T-helper 1 cell treated with Interleukin-12 subunit alpha and Interleukin-12 subunit beta and Interleukin-4 antibody, amounts not matched to agents 30 μg/mL and 1 μg/mL, for 36 hours (primary cell): ENCODE results near the gene FAM13B.
"Not testable (repeated sequence)": the region's sequence is repeated elsewhere in the genome, so short reads cannot be mapped to it uniquely, and the experiment has no call there.

Experiments used
- H3K27ac Mint-ChIP-seq: one replicate; pipeline ENCODE4 v1.8.0; 2021; ENCODE audit warnings: mild to moderate bottlenecking, mixed read lengths
- H3K27me3 Mint-ChIP-seq: one replicate; pipeline ENCODE4 v1.8.0; 2021; ENCODE audit warnings: low read depth, mixed read lengths
- H3K36me3 Mint-ChIP-seq: one replicate; pipeline ENCODE4 v1.8.0; 2021; ENCODE audit warnings: low read depth, mixed read lengths
- H3K4me1 Mint-ChIP-seq: one replicate; pipeline ENCODE4 v1.8.0; 2021; ENCODE audit warnings: low read depth, mixed read lengths
- H3K4me3 Mint-ChIP-seq: one replicate; pipeline ENCODE4 v1.8.0; 2021; ENCODE audit warnings: mild to moderate bottlenecking, moderate library complexity, mixed read lengths
- H3K9me3 Mint-ChIP-seq: one replicate; pipeline ENCODE4 v1.8.0; 2021; ENCODE audit warnings: mixed read lengths

Gene FAM13B

DNA sequence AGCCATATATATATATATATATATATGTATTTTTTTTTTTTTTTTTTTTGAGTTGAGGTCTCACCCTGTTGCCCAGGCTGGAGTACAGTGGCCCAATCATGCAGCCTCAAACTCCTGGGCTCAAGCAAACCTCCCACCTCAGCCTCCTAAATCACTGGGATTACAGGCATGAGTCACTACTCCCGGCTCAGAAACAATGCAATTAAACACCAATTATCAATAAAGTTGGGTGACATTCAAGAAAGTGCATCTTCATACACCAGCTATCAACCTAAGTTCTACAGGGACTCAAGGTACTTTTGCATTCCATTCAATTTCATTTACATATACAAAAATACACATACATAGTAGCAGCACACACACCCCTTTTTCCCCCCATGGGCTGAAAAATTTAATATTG is 7.6 kb downstream of the FAM13B start:
- peaks cover 14% of the 10 kb centered on the region for H3K36me3 Mint-ChIP-seq
- no peaks in the 10 kb centered on the region for H3K9me3 Mint-ChIP-seq
- H3K4me1 Mint-ChIP-seq = peaks cover 41% of the 10 kb centered on the region
- H3K27me3 Mint-ChIP-seq = no peaks in the 10 kb centered on the region
- H3K4me3 Mint-ChIP-seq = no peak overlapping the region
- no peak overlapping the region for H3K27ac Mint-ChIP-seq

DNA sequence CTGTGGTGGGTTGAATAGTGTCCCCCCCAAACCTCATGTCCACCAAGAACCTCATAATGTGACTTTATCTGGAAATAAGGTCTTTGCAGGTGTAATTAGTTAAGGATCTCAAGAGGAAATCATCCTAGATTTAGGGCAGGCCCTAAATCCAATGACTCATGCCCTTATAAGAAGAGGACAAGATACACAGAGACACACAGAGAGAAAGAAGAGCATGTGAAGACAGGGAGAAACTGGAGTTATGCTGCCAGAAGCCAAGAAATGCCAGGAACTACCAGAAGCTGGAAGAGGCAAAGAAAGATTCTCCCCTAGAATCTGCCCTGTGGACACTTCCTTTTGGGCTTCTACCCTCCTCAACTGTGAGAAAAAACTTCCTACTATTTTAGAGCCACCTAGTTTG is 8.8 kb downstream of the FAM13B start:
- no peak overlapping the region for H3K4me3 Mint-ChIP-seq
- no peaks in the 10 kb centered on the region for H3K27me3 Mint-ChIP-seq
- no peak overlapping the region for H3K27ac Mint-ChIP-seq
- H3K36me3 Mint-ChIP-seq = peaks cover 12% of the 10 kb centered on the region
- peaks cover 32% of the 10 kb centered on the region for H3K4me1 Mint-ChIP-seq
- no peaks in the 10 kb centered on the region for H3K9me3 Mint-ChIP-seq

DNA sequence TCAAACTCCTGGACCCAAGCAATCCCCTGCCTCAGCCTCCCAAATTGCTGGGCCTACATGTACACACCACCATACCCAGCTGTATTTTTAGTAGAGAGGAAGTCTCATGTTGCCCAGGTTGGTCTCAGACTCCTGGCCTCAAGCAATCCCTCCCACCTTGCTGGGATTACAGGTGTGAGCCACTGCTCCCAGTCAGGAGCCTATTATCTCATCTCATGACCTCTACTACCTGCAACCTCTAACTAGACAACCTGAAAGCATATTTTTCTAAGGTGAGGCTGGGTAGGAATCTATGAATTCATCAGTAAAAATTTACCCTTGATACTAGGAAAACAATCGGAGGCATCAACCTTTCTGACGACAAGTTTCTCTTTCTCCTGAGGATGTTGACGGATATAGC is 10.0 kb downstream of the FAM13B start:
- no peaks in the 10 kb centered on the region for H3K9me3 Mint-ChIP-seq
- H3K4me1 Mint-ChIP-seq = peaks cover 28% of the 10 kb centered on the region
- H3K27me3 Mint-ChIP-seq = no peaks in the 10 kb centered on the region
- H3K36me3 Mint-ChIP-seq = peaks cover 14% of the 10 kb centered on the region
- H3K4me3 Mint-ChIP-seq = no peak overlapping the region
- no peak overlapping the region for H3K27ac Mint-ChIP-seq

DNA sequence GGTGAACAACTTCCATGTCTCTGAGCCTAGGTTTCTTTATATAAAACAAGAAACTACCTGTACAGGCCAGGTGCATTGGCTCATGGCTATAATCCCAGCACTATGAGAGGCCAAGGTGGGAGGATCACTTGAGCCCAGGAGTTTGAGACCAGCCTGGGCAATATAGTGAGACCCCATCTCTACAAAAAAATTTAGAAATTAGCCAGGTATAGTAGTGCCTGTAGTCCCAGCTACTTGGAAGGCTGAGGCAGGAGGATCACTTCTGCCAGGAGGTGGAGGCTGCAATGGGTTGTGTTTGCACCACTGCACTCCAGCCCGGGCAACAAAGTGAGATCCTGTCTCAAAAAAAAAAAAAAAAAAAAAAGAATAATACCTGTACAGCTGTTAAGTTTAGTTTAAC is 11.1 kb downstream of the FAM13B start:
- Mint-ChIP-seq H3K27ac (no peak overlapping the region), H3K4me3 (no peak overlapping the region), H3K27me3 (no peaks in the 10 kb centered on the region), H3K9me3 (no peaks in the 10 kb centered on the region), H3K4me1 (peaks cover 22% of the 10 kb centered on the region), H3K36me3 (peaks cover 20% of the 10 kb centered on the region)

DNA sequence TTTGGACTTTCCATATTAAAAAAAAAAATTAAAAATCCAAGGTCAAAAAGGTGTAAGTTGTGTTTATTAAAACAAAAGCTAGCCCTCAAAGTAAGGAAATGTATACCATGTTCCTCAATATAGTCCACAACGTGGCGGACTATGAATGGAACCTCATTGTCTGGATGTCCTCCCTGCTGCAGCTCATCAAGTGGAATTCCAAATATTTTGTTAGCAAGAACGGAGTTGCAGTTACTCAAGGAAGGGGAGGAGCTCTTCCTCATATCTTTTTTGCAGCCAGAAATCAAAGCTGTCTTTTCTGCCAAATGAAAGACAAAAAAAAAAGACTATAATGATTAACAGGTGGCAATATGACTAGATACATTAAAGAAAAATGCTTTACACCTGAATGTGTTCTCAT is 14.0 kb downstream of the FAM13B start:
- H3K27ac Mint-ChIP-seq = no peak overlapping the region
- H3K36me3 Mint-ChIP-seq = peaks cover 25% of the 10 kb centered on the region
- H3K4me3 Mint-ChIP-seq = no peak overlapping the region
- H3K9me3 Mint-ChIP-seq = no peaks in the 10 kb centered on the region
- H3K4me1 Mint-ChIP-seq = peaks cover 10% of the 10 kb centered on the region
- no peaks in the 10 kb centered on the region for H3K27me3 Mint-ChIP-seq

DNA sequence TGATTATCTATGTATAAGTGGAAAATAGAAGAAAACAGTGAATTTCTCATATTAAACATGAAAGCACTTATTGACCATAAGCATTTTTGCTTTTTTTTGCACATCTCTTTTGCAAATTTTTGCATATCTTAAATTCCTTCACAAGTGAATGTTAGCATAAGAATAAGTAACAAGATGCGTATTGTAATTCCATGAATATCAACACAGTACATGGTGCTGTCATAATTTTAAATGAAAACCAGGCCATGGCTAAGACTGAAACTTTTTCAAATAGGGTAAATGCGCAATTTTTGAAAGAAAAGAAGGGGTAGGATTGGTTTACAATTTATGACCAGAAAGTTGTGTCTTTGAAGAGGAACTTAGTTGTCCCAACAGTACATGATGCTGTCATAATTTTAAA is 17.0 kb downstream of the FAM13B start:
- Mint-ChIP-seq H3K36me3 (peaks cover 29% of the 10 kb centered on the region), H3K4me3 (no peak overlapping the region), H3K4me1 (peaks cover 4% of the 10 kb centered on the region), H3K27ac (no peak overlapping the region), H3K27me3 (no peaks in the 10 kb centered on the region), H3K9me3 (no peaks in the 10 kb centered on the region)

DNA sequence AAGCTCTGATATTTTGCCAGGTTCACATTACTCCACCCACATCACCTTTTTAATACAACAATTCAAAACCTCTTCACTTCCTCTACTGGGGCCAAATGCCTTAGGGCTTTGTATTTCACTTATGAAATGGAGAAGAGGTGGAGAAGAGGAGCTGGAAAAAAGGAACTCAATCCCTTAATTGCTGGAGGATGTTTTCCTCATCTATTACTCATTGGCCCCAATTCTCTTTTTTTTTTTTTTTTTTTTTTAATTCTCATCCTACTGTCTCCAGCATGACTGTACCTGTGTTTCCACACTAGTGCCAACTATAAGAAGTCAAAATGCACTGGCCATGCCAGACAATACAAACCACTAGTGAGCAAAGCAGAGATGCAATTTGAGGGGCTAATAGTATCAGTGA is 20.9 kb downstream of the FAM13B start:
- H3K36me3 Mint-ChIP-seq = peaks cover 29% of the 10 kb centered on the region
- H3K9me3 Mint-ChIP-seq = no peaks in the 10 kb centered on the region
- H3K27me3 Mint-ChIP-seq = no peaks in the 10 kb centered on the region
- H3K4me3 Mint-ChIP-seq = no peak overlapping the region
- H3K4me1 Mint-ChIP-seq = peaks cover 1% of the 10 kb centered on the region
- H3K27ac Mint-ChIP-seq = no peak overlapping the region

DNA sequence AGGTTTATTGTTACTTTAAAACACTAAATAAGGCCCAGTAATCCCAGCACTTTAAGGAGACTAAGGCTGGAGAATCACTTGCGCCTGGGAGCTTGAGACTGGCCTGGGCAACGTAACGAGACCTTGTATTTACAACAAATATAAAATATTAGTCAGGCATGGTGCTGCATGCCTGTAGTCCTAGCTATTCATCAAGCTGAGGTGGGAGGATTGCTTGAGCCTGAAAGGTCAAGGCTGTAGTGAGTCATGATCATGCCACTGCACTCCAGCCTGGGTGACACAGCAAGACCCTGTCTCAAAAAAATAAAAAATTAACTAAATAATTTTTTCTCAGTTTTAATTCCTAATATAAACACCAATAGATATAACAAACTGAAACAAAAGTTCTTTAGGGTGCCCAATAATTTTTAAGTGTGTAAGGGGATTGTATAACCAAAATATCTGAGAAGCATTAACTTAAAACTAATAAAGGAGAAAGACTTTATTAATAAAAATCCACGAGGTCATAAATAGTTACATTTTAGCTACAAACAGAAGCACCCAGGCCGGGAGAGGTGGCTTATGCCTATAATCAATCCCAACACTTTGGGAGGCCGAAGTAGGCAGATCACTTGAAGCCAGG is 32.7 kb downstream of the FAM13B start:
- H3K27me3 Mint-ChIP-seq = no peaks in the 10 kb centered on the region
- peaks cover 17% of the 10 kb centered on the region for H3K9me3 Mint-ChIP-seq
- no peak overlapping the region for H3K27ac Mint-ChIP-seq
- peaks cover 48% of the 10 kb centered on the region for H3K36me3 Mint-ChIP-seq
- H3K4me1 Mint-ChIP-seq = peaks cover 28% of the 10 kb centered on the region
- no peak overlapping the region for H3K4me3 Mint-ChIP-seq

DNA sequence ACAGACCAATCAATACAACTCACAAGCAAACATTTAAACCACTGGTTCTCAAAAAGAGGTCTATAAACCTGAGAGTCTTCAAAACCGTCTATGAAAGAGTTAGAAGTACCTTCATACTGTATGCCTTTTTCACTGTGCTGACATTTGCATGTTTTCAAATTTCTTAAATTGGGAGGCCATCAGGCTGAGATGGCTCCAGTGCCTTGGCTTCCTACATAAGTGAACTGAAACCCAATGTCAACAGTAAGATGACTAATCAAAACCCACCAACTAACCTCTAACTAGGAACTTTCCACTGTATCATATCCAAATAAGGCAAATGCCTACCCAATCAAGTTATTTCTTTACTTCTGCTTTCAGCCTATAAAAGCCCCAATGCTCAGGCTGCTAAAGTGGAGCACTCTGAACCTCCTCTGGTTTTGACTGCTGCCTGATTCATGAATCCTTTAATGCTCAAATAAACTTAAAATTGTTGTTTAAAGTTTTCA is 35.1 kb downstream of the FAM13B start:
- Mint-ChIP-seq H3K4me3 (no peak overlapping the region), H3K4me1 (peaks cover 26% of the 10 kb centered on the region), H3K27me3 (no peaks in the 10 kb centered on the region), H3K27ac (peak overlapping the region; percentile 31), H3K9me3 (peaks cover 17% of the 10 kb centered on the region), H3K36me3 (peaks cover 42% of the 10 kb centered on the region)

DNA sequence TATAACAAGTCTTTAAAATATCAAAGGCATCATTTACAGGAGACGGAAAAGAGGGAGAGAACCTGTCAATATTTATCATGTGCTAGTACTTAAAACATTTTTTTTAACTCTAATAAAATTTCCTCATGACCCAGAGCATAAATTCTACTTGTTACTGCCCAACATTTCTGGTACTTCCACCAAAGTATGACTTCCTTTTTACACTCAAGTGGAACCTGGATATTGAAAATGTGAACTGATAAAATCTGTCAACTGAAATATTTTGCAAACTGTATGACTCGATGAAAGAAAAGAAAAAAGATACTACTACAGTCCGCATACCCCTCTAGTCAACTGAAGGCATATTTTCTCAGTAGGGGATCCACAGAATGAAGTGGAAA is 37.1 kb downstream of the FAM13B start:
- peaks cover 38% of the 10 kb centered on the region for H3K36me3 Mint-ChIP-seq
- peaks cover 17% of the 10 kb centered on the region for H3K9me3 Mint-ChIP-seq
- H3K4me1 Mint-ChIP-seq = peaks cover 28% of the 10 kb centered on the region
- no peak overlapping the region for H3K27ac Mint-ChIP-seq
- H3K4me3 Mint-ChIP-seq = no peak overlapping the region
- no peaks in the 10 kb centered on the region for H3K27me3 Mint-ChIP-seq

DNA sequence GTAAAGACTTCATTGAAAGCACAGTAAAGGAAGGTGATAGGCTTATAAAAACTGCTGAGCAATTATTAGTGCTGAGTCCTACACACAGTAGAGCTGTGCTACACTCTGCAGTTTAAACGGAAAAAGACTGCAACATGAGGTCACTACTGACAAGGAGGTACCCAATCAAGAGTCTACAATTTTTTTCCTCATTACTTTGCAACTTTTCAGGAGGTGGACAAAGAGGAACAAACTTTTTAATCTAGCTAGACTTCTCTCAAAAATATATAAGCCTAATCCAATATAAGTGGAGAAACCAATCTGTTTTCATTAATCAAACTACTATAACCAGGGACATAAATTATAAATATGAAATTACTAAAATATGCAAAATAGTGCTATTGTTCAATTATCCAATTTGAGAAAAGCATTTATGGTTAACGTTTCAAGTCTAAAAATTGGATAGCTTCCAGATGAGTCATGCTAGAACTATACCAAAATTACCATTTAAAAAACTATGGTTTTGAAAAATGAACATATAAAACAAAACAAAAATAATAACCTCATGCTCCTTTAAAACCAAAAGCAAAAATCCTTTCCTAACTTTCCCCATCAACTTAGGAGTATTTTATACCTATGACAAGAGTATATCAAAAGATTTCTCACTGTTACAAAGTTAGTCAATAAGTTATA is 37.7 kb downstream of the FAM13B start:
- H3K27ac Mint-ChIP-seq = no peak overlapping the region
- H3K9me3 Mint-ChIP-seq = peaks cover 17% of the 10 kb centered on the region
- no peak overlapping the region for H3K4me3 Mint-ChIP-seq
- H3K27me3 Mint-ChIP-seq = no peaks in the 10 kb centered on the region
- peaks cover 28% of the 10 kb centered on the region for H3K4me1 Mint-ChIP-seq
- H3K36me3 Mint-ChIP-seq = peaks cover 38% of the 10 kb centered on the region

DNA sequence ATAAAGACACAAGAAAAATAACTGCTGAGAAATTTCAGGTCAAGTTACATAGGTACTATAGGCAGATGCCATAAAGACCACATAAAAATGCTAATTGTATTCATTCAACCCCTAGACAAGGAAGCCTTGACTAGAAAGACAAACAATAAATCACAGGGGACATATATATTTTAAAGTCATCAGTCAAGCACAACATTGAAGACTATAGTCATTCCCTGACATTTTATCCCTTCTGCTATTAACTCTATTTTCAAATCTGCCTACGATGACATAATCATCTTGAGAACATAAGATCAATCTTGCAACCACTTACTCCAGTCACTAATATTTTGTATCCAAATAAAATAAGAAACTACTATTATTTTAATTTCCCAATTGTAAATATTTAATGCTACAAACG is 38.3 kb downstream of the FAM13B start:
- no peak overlapping the region for H3K4me3 Mint-ChIP-seq
- peaks cover 17% of the 10 kb centered on the region for H3K9me3 Mint-ChIP-seq
- peaks cover 35% of the 10 kb centered on the region for H3K36me3 Mint-ChIP-seq
- H3K4me1 Mint-ChIP-seq = peaks cover 28% of the 10 kb centered on the region
- no peak overlapping the region for H3K27ac Mint-ChIP-seq
- no peaks in the 10 kb centered on the region for H3K27me3 Mint-ChIP-seq

DNA sequence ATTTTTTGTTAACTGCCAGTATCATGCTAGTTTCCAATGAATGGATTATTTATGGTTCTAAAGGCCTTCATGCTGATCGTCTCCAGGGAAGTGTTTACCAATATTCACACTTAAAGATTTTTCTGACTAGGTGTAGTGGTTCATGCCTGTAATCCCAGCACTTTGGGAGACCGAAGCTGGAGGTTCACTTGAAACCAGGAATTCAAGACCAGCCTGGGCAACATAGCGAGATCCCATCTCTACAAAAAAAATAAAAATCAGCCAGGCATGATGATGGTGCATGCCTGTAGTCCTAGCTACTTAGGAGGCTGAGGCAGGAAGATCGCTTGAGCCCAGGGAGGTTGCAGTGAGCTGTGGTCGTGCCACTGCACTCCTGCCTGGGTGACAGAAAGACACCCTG is 43.5 kb downstream of the FAM13B start:
- H3K4me3 Mint-ChIP-seq = no peak overlapping the region
- peaks cover 12% of the 10 kb centered on the region for H3K36me3 Mint-ChIP-seq
- H3K27me3 Mint-ChIP-seq = no peaks in the 10 kb centered on the region
- no peak overlapping the region for H3K27ac Mint-ChIP-seq
- H3K4me1 Mint-ChIP-seq = peaks cover 4% of the 10 kb centered on the region
- H3K9me3 Mint-ChIP-seq = no peaks in the 10 kb centered on the region

DNA sequence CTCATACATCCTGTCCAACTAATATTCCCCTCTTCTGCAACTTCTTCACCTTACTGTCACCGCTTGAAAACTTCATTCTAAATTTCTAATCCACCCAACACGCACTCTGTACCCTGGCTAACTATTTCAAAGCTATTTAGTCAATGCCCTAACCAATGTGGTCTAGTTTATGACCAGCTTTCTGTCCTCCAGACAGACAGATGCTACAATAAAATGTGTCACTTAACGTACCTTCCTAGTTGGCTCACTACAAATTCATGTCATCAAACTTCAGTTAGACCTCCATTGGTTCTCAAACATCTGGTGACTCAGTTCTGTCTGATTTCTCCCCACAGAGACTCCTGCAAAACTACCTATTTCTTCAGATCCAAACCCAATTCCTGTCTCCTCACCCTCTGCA is 57.7 kb downstream of the FAM13B start:
- Mint-ChIP-seq H3K27ac (no peak overlapping the region), H3K9me3 (peaks cover 4% of the 10 kb centered on the region), H3K27me3 (no peaks in the 10 kb centered on the region), H3K4me3 (no peak overlapping the region), H3K4me1 (peaks cover 2% of the 10 kb centered on the region), H3K36me3 (peaks cover 40% of the 10 kb centered on the region)

DNA sequence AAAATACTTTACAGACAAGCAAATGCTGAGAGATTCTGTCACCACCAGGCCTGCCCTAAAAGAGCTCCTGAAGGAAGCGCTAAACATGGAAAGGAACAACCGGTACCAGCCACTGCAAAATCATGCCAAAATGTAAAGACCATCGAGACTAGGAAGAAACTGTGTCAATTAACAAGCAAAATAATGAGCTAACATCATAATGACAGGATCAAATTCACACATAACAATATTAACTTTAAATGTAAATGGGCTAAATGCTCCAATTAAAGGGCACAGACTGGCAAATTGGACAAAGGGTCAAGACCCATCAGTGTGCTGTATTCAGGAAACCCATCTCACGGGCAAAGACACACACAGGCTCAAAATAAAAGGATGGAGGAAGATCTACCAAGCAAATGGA is 62.5 kb downstream of the FAM13B start:
- not testable (repeated sequence) for H3K4me1 Mint-ChIP-seq, H3K27me3 Mint-ChIP-seq, H3K27ac Mint-ChIP-seq, H3K4me3 Mint-ChIP-seq, H3K9me3 Mint-ChIP-seq
- peaks cover 28% of the 10 kb centered on the region for H3K36me3 Mint-ChIP-seq
